GM19452 (cell line): ENCODE results near the gene YJEFN3.

Source experiments
- ATAC-seq: cut with Tn5 transposase; IDR thresholded peaks from one replicate; pipeline ENCODE4 v1.9.1; 2021; ENCODE audit not compliant: unreplicated experiment

YJEFN3 gene

DNA sequence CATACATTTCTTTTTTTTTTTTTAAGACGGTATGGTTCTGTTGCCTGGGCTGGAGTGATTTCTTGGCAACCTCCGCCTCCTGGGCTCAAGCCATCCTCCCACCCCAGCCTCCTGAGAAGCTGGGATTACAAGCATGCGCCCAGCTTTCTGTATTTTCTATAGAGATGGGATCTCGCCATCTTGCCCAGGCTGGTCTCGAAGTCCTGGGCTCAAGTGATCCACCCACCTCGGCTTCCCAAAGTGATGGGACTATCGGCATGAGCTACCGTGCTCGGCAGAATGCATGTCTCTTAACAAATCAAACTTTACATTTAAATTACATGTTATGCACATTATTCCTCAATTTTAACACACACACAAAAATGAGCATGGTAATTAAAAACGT lies 11.5 kb upstream of the YJEFN3 start:
- no peak for ATAC-seq

DNA sequence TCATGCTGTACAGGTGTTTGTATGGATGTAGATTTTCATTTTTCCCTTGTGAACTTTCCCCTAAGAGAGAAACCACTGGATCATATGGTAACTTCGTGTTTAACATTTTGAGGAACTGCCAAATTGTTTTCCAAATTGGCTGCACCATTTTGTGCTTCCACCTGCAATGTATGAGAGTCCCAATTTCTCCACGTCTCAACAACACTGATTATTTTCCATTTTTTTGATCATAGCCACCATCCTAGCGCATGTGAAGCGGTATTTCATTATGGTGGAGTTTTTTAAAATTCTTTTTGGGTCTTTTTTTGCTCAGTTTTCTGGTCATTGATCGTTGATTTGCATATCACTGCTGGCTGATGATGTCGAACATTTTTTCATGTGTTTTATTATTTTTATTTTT lies 7.7 kb upstream of the YJEFN3 start:
- ATAC-seq, result no peak

DNA sequence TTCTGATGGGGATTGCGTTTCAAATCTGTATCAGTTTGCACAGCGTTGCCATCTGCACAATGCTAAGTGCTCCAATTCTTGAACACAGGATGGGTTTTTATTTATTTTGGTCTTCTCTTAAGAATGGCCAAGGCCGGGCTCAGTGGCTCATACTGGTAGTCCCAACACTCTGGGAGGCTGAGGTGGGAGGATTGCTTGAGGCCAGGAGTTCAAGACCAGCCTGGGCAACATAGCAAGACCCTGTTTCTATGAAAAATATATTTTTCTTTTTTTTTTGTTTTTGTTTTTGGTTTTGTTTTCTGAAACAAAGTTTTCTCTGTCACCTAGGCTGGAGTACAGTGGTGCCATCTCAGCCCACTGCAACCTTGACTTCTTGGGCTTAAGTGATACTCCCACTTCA lies 5.5 kb upstream of the YJEFN3 start:
- no peak for ATAC-seq

DNA sequence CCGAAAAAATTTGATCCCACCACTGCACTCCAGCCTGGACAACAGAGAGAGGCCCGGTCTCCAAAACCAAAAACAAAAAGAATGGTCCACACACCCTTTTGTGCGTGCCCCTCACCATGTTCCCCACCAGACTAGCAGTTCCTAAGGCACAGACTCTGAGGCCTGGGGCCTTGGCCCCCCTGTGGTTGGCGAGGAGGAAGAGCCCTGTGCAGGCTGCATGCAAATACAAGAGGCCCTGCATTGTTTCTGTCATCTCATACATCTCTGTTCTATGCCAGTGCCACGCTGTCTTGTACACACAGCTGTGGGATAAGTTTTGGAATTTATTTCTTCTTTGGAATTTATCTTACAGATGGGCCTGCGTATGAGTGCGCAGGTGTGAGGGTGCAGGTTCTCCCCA lies 4.7 kb upstream of the YJEFN3 start:
- no peak for ATAC-seq

DNA sequence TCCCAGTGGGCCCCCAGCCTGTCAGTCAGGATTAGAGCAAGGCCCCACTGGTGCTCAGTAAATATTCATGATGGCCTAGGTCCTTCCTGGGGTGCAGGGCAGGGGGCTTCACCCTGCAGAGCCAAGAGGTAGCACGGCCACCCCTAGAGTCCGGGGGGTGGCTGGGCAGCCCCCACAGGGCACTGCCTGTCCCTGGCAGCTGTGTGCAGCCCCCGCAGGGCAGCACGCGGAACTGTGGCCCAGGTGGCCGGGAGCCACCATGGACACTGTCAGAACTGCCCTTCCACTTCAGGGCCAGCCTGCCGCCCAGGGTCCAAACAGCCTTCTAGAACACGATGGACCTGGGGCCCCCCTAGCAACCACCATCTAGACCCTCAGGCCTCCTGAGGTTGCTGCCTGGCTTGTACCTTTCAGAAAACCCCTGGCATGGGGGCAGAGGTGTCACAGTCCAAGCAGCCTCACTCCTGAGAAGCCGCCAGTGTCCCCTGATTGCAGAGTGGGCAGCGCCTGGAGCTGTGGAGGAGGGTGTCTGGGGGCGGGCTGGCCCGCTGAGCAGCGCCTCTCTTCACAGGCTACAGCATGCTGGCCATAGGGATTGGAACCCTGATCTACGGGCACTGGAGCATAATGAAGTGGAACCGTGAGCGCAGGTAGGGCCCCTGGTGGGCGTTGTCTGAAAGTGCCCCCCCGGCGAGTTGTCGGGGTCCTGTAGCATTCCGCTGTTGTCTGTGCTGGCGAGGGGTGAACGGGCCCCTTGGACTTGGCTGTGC lies 2.9 kb upstream of the YJEFN3 start:
- ATAC-seq, result no peak

DNA sequence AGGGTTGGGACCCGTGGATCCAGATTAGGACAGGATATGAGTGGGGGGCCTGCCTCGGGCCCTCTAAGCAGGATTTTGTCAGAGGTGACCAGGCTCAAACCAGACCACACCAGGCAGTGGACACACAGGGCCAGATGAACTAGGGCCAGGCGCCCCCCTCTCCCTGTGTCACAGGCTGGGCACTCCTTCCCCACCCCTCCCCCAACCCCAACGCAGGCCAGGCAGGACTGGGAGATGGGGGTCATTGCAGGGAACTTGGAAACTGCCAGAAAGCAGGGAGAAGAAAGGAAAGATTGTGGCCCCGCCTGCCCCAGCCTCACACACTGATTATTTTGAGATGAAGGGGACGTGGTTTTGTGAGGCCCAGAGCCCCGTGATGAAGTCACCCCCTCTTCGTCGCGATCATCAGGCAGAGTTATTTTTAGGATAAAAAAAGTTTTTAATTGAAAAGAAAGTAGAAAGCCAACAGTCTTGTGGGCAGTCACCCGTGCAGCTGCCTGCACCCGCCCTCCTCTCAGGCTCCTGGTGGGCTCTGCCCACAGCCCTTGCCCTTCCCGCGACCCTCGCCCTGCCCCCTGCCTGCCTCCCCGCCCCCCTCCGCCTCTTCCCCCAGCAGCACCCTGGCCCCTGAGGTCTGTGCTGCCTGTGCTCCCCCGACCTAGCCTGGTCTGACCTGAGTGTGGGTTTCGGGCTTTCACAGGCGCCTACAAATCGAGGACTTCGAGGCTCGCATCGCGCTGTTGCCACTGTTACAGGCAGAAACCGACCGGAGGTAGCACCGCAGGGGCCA lies 1.9 kb upstream of the YJEFN3 start:
- ATAC-seq, result no peak

DNA sequence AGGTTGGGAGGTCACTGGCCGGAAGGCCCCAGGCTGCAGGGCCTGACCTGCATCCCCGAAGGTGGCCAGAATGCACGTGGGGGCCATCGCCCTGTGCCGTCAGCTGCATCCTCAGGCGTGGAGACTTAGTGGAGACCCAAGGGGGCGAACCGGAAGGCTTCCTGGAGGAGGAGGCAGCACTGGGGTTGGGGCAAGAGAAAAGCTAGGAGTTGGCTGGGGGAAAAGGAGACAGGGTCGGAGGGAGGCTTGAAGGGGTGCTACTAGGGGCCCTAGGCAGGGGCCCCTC lies 1.4 kb upstream of the YJEFN3 start:
- no peak for ATAC-seq

DNA sequence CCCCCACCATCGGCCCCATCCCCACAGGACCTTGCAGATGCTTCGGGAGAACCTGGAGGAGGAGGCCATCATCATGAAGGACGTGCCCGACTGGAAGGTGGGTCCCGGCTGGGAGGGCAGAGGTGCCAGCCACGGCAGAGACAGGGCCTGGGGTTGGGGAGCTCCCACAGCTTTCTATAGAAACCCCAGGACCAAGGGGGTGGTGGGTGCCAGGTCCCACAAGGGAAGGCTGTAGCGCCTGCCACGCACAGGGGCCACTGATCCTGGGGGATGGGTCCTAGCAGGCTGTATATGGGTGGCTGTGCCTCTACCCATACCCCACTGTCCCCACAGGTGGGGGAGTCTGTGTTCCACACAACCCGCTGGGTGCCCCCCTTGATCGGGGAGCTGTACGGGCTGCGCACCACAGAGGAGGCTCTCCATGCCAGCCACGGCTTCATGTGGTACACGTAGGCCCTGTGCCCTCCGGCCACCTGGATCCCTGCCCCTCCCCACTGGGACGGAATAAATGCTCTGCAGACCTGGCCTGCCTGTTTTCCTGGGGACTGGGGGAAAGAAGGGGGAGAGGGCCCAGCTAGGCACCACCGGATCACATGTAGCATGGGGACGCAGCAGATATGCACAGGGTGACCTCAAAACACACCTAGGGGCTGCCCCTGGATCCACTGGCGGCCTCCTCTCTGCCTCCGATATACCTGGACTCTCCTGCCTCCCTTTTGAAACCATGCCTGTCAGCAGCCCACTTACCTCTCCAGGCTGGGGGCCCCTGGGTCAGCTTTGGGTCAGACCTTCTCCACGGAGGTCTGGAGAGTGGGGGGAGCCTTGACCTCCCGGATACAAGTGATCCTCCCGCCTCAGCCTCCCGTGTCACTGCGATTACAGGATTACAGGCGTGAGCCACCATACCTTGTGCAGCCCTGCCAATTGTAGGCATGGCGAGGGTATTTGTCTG lies 761 bp upstream of the YJEFN3 start:
- no peak for ATAC-seq

DNA sequence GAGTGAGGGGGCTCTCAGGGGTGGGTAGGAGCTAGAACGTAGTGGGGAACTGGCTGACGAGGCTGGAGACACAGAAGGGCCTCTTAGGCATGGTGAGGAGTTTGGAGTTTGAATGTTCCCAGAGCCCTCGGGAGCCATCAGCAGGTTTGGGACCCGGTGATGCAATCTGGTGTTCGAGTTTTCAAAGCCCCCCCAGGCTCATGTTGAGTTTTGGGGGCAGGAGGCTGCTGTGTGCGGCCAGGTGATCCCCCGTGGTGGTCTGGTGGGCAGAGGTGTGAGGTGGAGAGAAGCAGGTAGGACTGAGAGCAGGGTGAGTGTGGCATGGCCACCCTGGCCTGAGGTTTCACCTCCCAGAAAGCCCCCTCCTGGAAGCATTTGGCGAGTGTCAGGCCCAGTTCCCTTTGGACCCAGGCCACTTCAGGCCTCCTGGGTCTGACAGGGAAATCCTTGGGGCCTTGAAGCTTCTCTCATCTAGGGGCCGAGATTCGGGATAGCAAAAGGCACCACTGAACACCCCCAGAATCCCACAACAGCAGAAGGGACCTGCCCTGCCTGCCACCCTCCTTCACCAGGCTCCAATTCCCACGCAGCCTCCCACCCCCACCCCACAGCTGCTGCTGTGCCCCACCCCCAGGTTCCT lies 1.2 kb downstream of the YJEFN3 start:
- ATAC-seq, result no peak

DNA sequence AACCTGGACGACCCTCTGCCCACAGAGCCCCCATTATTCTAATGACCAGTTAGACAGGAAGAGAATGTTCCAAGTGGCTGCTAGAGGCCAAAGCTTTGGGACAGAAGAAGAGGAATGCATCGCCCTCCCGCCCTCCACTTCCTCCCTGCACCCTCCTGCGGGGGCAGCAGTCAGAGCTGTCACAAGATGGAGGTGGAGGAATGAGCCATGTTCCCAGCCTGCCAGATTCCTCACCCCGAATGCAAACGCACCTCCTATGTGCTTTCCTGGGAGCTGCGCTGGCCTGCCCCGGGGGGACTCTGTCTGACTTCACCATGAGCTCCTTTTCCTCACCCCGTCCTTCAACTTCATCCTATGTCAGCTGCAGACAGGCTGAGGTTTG lies 1.7 kb downstream of the YJEFN3 start:
- ATAC-seq, result no peak

DNA sequence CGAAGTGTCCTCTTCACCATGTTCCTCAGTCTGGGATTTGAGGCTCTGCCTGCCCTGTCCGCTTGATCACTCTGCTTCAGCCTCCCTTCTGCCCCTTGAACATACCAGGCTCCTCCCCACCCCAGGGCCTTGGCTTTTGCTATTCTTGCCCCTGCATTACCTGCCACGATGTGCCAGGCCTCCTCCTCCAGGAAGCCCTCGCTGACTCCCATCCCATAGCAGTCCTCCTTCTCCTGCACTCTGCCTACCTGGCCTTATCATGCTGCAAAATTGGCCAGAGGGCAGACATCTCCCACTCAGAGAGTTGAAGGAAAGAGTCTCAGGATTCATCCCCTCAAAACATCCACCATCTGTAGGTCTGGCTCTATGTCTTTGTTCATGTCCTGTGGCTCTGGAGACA lies 2.2 kb downstream of the YJEFN3 start:
- no peak for ATAC-seq

DNA sequence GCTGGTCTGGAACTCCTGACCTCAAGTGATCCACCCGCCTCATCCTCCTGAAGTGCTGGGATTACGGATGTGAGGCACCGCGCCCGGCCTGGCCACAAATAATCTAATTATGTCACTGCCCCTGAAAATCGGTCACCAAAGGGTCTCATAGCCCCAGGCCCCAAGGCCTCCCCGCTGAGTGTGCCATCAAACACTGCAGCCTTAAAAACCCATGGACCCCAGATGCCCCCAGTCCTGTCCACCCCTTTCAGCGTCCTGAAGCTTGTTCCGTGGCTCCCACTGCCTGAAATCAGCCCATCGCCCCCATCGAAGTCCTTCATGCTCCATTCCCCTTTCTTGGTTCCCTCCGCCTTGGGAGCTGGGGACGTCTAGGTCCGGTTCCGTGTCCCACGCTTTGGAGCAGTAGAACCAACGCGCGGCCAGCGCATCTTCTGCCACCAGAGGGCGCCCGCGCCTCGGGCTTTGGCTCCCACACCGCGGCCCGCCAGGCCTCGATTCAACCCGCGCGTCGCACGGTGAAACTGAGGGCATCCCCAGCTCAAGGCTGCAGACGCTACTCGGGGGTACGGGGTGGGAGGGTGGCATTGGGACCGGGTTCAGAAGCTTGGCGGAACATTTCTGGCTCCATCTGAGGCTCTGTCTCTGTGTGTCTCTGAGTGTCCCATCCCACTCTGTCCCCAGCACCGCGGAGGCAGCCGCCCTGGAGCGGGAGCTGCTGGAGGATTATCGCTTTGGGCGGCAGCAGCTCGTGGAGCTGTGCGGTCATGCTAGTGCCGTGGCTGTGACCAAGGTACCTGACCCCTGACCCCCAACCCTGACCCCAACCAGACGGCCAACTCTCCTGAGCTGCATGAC lies 3.5 kb downstream of the YJEFN3 start:
- ATAC-seq, result no peak

DNA sequence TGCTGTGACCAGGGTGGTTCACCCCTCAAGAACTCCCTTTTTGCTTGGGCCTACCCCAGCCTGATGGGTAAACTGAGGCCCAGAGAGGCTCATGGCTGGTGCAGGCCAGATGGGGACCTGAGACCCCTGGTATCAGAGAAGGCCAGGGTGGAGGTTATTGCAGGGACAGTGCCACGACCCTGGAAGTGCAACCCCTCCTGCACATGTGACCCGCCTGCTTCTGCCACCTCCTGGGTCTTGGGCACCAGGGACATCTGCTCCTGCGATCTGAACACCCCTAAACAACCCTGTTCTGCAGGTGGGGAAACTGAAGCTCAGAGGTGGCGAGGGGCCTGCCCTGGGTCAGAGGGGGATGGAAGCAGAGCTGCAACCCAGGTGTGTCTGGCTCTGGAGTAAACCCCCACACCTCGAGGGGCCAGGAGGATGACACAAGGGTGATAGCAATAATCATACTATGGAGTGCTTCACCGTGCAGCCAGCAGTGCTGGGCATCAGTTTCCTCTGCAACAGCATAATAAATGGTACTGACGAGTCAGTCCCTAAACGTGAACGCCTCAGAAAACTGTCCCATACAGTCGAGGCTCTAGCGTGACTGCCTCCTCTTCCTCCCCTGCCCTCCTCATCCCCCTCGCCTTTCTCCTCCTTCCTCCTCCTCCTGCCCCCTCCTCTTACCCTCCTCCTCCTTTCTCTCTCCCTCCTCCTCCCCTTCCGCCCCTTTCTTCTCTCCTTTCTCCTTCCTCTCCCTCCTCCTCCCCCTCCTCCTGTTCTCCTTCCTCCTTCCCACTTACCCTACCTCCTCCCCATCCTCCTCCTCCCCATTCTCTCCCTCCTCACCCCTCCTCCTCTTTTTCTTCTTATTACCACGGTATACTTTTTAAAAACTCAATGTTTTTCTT lies 4.3 kb downstream of the YJEFN3 start:
- ATAC-seq, result no peak

DNA sequence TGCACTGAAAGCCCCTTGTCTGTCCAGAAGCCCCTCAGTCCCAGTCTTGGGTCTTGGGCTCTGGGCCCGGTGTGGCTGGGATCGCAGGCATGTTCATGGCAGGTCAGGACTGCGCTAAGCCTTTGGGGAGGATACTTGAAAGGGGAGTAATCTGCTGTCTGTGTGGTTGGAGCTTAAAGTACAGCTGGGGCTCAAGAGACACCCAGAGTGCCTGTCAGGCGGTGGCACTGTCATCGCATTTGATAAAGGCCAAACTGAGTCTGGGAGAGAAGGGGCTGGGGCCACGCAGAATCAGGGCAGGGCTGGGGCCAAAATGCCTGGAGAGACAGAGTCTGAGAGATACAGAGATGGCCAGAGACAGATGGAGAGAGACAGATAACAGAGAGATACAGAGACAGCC lies 5.1 kb downstream of the YJEFN3 start:
- no peak for ATAC-seq

DNA sequence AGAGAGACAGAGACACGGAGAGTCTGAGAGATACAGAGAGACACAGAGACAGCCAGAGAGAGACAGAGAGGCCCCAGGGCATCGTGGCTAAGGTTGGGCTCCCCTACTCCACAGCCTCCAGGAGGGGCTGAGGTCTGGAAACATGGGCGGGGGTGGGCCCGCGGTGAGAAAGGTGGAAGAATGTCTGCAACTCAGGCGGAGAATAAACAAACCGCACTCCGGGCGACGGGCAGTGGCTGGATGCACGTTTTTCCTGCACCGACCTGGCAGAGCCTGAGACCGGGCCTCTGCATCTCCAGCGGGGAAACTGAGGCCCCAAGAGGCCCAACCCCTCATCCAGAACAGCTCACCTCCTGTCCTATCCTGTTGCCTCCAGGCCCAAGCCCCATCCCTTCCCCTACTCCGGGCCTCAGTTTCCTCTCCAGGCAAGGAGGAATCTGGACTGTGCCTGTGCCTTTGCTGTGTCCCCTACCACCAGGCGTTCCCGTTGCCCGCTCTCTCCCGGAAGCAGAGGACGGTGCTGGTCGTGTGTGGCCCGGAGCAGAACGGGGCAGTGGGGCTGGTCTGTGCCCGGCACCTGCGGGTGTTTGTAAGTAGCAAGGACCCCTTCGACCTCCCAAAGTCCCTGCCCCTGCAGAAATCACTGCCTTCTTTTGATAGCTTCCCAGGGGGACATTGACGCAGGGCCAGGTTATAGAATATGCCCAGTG lies 6.0 kb downstream of the YJEFN3 start:
- no peak for ATAC-seq

DNA sequence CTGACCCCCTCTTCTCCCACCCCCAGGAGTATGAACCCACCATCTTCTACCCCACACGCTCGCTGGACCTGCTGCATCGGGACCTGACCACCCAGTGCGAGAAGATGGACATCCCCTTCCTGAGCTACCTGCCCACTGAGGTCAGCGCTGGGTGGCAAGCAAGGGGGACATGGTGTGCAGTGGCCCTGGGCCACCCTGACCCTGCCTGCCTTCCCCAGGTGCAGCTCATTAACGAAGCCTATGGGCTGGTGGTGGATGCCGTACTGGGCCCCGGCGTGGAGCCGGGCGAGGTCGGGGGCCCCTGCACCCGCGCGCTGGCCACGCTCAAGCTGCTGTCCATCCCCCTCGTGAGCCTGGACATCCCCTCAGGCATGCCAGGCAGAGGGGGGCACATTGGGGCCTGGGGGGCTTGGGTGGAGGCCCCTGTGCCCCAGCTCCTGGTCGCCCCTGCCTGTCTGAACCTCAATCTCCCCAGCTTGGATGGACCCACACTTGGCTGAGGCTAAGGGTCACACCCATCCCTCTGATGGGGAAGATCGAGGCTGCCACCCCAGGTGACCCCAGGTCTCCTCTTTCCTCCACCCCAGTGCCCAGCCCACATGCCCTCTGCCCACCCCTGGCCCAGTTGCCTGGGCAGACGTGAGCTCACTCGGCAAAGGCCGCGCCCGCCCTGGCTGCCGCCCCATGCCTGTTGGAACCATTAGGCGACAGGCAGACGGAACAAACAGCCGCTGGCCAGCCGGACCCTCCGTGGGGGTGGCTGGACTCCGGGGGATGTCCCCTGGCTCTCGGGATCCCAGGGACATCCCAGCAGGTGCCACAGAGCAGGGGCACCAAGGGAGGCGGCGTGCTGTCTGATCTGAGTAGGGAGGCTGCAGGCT lies 6.8 kb downstream of the YJEFN3 start:
- ATAC-seq, result no peak
